ENCODE measurements around the gene RTP5.

DNA sequence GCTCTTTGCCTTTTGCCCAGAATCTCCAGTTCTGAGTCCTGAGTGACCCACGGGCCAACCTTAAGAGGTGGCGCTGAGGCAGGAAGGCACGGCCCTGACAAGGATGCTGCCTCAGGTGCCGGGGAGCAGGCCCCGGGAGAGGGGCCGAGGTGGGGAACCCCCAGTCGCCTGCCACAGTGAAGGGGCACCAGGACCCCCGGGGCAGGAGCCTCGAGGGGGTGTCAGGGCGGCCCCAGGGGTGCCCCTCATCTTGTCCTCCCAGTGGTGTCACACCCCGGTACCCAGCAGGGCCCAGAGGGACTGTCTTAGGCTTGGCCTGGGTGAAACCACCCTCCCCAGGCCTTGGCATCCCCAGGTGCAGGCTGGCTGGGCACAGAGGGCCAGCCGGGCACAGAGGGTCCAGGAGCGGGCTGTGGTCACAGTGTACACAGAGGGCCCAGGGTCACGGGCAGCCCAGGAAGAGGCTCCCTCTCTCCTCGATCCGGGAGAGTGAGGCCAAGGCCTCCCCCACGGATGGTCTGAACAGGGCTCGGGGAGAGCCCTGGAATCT is 11.9 kb upstream of the RTP5 start:
- TF ChIP-seq CTCF (IDR thresholded peaks at IDR 0.05; ENCODE audit: low read depth, low read length), result no peak
- no peak for TF ChIP-seq POLR2A (IDR thresholded peaks at IDR 0.05; ENCODE audit: extremely low read depth, insufficient read length)
- TF ChIP-seq, protein P1, sequence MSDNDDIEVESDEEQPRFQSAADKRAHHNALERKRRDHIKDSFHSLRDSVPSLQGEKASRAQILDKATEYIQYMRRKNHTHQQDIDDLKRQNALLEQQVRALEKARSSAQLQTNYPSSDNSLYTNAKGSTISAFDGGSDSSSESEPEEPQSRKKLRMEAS (IDR thresholded peaks at IDR 0.05; ENCODE audit: low read depth, low read length), result no peak

All from NB4 (cell line).